ENCODE results near the gene COL4A2.

COL4A2 gene

GRCh38 chr13:110506859-110507566 is 199.9 kb downstream of the COL4A2 start:
- DNase-seq (ENCODE audit: low read depth in 4 of 4, low spot score in 1 of 4), result no peak

- no peak for DNase-seq (ENCODE audit: low read depth in 4 of 4, low spot score in 1 of 4)
These were observed 200.7 kb downstream of the COL4A2 start for GRCh38 chr13:110507678-110508381.

- DNase-seq (ENCODE audit: low read depth in 4 of 4, low spot score in 1 of 4), result no peak
These were observed 202.4 kb downstream of the COL4A2 start for GRCh38 chr13:110509478-110509926.

DNA sequence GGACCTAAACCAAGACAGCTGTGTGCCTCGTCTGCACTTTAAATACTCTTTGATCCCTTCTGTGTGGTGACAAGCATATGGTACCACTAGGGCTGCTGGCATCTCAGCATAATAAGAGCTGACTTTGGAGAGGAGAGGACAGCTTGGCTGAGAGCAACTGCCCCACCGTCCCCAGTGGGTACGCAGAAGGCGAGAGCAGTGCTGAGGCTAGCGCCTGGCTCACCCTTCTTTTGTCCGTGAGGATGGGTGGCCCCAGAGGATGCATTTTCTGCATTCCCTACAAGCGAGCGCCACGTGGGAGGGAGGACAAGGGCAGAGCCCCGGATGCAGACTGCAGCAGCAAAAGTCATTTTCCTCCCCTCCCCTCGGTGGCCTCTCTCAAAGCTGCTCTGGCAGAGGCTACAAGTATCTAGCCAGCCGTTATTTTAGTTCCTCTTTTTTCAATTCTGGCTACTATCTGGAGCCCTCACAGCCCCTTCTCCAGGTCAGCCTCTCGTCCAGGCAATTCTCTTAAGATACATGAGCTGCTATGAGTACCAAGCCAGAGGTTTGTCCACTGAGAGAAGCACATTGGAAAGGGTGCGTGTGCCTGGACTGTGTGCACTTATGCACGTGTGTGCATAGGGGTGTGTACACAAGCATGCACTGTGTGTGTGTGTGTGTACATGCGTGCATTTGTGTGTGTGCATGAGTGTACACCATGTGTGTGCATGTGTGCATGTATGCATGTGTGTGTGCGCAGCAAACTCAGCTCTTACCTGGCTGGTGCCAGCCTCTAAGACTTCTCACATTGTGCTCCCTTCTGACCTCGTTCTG is 203.1 kb downstream of the COL4A2 start:
- no peak for DNase-seq (ENCODE audit: low read depth in 4 of 4, low spot score in 1 of 4)

DNA sequence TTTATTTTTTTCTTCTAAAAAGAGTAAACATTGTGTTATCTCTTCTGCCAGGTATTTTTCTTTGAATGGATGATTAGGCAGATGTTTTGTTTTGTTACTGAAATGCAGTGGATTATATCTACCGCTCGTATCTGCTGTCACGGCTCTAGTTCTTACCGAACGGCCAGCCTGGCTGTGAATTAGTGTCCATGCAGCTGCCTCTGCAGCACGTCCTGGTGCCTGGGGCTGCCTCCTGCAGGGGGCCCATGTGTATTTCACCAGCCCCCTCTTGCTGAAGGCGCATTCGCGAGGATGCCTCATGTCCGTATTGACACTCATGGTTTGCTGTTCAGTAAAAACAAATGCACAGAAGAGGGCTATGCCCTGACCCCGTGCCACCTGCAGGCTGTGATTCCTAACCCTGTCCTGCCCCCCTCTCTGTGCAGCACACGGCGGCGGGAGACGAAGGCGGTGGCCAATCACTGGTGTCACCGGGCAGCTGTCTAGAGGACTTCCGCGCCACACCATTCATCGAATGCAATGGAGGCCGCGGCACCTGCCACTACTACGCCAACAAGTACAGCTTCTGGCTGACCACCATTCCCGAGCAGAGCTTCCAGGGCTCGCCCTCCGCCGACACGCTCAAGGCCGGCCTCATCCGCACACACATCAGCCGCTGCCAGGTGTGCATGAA is 204.6 kb downstream of the COL4A2 start:
- no peak for DNase-seq (ENCODE audit: low read depth in 4 of 4, low spot score in 1 of 4)

GRCh38 chr13:110512198-110512740 is 205.2 kb downstream of the COL4A2 start:
- no peak for DNase-seq (ENCODE audit: low read depth in 4 of 4, low spot score in 1 of 4)

DNA sequence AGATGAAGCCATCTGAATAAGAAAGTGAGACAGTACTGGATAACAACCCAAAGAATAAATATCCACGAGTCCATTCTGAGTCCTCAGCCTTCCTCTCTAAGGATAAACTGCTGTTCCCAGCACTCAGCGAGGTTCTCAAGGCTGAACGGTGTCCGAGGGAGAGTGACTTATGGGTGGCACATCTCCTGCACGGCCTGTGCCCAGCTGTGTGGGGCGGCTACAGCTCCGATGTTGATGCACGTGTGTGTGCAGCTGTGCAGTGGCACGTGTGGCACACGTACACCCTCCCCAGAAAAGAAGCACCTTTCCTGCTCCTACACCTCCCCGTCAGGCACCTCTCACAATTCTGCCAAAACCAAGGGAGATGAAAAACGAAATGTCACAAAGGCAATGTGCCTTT is 209.4 kb downstream of the COL4A2 start:
- DNase-seq (ENCODE audit: low read depth in 4 of 4, low spot score in 1 of 4), result no peak

DNA sequence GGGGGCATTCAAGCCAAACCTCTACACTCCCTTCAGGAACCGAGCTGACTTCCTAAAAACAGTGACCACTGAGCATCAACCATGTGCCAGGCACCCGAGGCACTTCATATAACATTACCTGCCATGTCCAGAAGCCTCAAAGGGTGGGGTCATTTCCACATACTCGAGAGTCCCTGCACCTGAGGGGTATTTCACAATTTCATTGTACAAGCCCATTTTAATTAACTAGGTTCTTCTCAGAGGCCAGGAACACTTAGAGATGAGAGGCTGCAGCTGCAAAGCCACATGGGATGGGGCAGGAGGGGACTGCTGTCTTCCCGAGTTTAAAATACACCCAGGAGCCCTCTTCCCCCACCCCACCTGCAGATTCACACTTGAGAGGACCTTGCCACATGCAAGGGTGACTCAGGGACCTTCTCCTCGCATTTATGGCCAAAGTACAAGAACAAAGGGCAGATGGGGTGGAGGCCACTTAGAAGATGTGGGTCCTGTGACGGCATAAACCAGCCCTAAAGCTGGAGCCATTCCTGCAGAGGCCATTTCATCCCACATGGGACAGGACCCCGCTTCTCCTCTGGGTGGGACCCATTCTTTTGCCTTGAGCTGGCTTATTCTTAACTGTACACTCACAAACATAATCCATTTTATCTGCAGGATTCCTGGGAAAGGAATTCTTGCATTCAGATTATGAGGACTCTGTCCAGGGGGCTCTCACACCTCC is 210.6 kb downstream of the COL4A2 start:
- DNase-seq (ENCODE audit: low read depth in 4 of 4, low spot score in 1 of 4), result no peak

DNA sequence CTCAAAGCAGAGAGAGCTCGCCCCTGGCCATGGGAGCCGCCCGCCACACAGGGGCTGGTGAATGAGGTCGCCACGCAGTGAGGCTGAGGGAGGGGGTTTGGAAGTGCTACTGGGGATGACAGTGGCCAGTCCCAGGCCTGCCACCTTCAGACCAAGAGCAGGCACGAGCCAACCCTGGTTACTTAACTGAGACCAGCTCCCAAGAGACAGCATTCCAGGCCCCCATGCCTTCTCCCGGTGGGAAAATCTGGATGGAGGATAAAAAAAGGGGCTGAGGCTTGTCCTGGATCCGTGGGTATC is 211.1 kb downstream of the COL4A2 start:
- no peak for DNase-seq (ENCODE audit: low read depth in 4 of 4, low spot score in 1 of 4)

- no peak for DNase-seq (ENCODE audit: low read depth in 4 of 4, low spot score in 1 of 4)
These were observed 211.5 kb downstream of the COL4A2 start for GRCh38 chr13:110518571-110518970.

DNA sequence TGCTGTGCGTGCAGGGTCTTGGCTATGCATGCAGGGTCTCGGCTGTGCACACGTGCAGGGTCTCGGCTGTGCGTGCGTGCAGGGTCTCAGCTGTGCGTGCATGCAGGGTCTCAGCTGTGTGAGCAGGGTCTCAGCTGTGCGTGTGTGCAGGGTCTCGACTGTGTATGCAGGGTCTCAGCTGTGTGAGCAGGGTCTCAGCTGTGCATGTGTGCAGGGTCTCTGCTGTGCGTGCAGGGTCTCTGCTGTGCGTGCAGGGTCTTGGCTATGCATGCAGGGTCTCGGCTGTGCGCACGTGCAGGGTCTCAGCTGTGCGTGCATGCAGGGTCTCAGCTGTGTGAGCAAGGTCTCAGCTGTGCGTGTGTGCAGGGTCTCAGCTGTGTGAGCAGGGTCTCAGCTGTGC is 212.0 kb downstream of the COL4A2 start:
- no peak for DNase-seq (ENCODE audit: low read depth in 4 of 4, low spot score in 1 of 4)

GRCh38 chr13:110519506-110519905 is 212.4 kb downstream of the COL4A2 start:
- DNase-seq (ENCODE audit: low read depth in 4 of 4, low spot score in 1 of 4), result no peak

DNA sequence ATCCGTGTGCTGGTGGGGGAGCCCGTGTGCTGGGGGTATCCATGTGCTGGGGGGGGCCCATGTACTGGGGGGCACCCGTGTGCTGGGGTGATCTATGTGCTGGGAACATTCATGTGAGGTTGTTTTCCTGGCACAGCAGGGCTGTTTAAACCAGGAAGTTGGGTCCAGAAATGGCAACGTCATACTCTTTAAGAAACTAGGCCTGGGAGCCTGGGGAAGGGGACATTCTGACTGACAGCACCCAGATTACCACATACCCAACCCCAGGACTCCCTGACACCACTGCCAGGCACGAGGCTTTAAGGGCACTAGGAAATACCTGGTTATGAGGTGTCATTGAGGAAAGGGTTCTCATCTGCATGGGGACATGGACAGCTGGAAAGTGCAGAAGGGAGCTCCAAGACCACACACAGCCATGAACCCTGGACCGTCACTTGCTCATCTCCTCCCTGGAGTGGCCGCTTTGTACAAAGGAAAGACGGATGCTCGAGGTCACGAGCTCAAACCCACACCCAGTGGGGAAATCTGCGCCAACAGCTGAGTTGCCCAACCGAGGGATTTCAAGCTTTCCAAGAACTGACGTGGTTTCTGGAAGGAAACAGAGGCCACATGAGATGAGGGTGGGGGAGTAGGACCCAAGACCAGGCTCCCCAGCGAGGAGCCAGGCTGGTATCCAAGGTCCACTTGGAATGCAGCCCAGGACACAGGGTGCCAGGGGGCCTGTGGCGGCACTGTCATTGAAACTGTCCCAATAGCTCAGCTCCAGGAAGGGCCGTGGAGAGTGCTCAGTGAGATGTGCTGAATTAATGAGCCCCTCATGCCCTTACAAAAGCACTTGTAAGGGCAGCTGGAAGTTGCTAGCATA is 213.6 kb downstream of the COL4A2 start:
- no peak for DNase-seq (ENCODE audit: low read depth in 4 of 4, low spot score in 1 of 4)

- DNase-seq (ENCODE audit: low read depth in 4 of 4, low spot score in 1 of 4), result no peak
These were observed 214.2 kb downstream of the COL4A2 start for GRCh38 chr13:110521296-110521680.

GRCh38 chr13:110521946-110522345 is 214.9 kb downstream of the COL4A2 start:
- DNase-seq (ENCODE audit: low read depth in 4 of 4, low spot score in 1 of 4), result no peak

DNA sequence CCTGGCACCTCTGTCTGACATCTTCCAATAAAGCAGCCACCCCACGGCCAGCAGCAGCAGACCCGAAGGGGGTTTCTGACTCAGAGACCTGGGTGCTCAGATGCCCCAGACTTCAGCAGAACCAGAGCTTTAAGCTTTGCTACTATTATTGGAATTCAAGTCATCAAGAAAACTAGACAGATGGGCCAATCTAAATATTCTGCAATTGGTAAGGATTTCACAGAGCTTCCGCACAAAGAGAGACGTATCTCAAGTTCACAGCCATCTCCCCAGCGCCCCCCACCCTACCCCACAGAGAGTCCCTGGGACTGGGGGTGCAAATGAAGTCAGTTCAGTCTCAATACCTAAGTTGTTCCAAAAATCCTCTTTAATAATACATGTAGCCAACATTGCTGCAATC is 215.6 kb downstream of the COL4A2 start:
- DNase-seq (ENCODE audit: low read depth in 4 of 4, low spot score in 1 of 4), result no peak

- DNase-seq (ENCODE audit: low read depth in 4 of 4, low spot score in 1 of 4), result no peak
These were observed 216.1 kb downstream of the COL4A2 start for GRCh38 chr13:110523180-110523579.

DNA sequence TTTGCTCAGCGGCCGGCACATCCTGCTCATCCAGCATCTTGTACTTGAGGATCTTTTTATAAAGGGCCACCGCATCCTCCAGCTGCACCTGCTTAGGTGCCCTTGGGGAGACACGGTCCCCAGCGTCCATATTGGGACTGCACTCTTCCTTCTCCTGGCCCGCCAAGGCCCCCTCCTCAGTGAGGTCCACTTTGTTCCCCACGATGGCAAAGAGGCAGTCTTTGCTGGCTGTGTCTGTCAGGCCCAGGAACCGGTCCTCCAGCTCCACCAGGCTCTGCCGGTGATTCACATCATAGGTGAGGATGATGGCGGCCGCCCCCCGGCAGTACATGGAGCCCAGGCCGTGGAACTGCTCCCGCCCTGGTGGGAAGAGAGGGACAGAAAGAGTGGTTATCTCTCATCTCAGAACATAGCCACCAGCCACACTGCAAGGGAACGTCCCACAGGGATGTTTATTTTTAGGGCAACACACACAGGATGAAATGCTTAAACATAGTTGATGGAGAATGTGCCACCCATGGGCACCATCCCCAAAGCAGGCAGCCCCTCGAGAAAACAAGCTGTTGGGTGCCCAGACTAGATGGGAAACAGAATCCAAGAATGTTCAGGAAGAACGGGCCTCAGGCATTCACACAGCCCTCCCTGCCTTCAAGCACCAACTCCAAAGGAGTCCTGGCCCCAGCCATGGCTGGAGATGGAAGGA is 216.9 kb downstream of the COL4A2 start:
- no peak for DNase-seq (ENCODE audit: low read depth in 4 of 4, low spot score in 1 of 4)

Measured in stimulated activated CD4-positive, alpha-beta T cell treated with anti-CD3 and anti-CD28 coated beads, Interleukin-1b, Interleukin-23, amount 100 ng/mL, for 24 hours (primary cell).